ENCODE data around the gene DNM3. TPM values are rescaled to one million over a fixed set of nuclear protein-coding genes. Genes with fewer than 3 reads are reported as not detected.

Gene DNM3
- total RNA-seq, 1 experiment from 2014 or later, result 1.3 TPM

DNA sequence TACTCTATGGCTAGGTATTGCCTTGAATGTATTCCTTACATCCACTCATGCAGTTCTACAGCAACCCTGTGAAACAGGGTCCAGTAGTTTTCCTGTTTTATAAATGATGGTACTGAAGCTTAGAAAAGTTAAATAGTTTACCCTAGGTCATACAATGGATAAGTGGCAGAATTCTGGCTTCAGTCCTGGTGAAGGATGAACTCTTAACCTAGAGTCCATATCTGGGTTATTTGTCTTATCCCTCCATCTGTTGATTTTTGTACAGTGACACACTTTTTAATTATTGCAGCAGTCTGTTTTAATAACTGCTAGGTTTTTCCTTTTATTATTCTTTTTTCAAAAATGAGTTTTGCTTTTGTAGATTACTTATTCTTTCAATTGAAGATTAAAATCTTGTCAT lies 263.9 kb downstream of the DNM3 start:
- DNase-seq (ENCODE audit: low spot score), result no peak

DNA sequence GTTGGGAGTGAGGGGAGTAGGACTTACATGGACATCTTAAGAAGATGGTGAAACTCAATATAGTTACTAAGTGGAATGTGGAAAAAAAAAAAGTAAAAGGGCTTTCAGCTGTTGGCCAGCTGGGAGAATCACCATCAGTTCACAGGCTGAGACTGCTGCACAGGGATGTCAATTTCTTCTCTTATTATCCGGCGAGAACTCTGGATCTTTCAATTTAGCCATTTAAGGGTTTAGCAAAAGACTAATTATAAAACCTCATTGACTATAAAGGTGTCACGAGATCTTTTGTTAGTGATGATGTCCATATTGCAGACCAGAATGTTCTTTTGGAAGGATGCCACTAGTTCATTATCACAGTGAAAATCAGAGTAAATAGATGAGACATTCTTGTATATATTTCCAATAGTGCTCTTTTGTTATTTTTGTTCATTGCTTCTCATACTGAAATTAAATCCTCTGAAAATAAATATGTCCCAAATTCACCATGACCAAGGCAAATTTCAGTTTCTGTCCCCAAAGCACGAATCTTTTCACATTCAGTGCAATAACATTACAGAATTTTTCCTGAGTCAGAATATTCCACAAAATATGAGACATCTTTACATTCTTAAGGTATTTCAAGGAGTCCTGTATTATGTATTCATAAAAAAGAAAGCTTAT lies 266.1 kb downstream of the DNM3 start:
- DNase-seq (ENCODE audit: low spot score), result no peak

DNA sequence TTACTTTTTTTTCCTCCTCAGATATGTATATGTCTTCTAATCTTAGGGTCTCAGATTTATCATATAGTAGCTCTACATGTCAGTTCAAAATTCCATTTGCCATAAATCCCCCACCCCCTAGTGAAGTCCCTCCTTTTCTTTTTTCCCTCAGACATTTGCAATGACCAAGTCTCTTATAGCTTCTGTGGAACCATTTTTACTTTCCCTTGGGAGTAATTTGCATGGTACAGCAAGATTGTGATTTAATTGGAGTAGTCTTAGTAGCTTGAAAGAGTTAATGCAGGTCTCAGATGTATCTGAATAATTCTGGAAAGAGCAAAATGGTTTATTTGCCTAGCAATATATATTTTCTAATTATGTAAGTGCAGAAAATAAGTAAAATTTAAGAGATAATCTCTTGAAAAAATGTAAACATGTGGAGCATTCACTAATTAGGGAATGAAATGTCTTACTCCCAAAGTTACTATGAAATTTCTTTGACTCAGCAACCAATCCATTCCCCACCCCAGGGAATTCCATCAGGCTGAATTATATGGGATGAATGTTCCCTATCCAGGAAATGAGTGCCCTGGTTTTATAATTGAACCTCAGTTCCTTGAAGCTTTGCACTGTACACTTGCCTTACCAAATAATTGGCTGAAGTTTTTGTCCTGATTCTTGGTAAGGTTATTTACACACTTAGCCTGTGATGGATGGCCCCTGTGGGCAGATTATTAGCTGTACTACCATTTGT lies 267.0 kb downstream of the DNM3 start:
- no peak for DNase-seq (ENCODE audit: low spot score)

DNA sequence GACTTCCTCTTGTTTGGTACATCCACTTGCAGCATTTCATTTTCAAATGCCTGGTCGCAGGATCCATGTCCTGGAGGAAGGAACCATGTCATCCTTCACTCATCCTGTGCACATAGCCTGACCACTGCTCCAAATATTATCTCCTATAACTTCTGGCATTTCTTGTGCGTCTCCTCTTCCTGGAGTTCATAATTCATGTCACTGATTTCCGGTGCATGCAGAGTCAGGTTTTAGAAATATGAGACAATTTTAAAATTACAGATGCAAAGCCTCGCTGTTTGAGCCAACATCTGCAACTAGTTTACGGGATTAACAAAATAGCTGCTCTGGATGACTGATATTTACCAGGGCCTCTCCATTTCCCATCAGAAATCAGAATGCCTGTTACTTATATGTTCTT lies 268.1 kb downstream of the DNM3 start:
- DNase-seq (ENCODE audit: low spot score), result no peak

DNA sequence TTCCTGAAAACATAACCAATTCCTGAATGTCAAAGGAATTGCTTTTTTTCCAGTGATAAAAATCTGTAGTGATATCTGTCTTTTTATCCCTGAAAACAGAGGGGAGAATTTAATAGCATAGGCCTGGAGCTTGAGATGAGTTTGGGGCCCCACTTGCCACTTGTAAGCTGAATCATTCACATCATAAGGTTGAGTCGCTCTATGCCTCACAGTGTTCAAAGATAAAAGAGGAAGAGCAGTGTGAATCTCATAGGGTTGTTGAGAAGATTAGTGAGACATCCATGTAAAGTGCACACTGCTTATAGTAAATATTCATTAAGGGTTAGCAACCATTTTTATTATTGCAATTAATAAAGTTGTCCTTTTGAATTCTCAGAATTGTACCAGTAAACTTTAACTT lies 271.3 kb downstream of the DNM3 start:
- DNase-seq (ENCODE audit: low spot score), result no peak

DNA sequence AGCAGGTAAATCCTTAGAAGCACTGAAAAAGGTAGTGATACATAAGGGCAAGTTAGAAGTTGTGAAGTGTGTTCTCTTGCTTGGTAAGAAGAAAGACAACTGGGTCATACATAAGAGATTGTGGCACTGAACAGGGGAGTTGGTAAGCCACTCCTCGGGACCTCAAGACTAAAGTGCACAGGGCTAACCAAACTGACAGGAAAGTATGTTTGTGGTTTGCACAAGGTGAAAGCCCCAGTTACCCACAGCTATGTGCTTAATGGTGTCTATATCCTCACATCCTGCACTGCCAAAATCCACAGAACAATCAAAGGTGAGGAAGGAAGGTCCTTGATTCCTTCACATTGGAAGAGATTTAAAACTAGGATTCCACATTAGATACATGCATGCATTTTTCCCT lies 276.5 kb downstream of the DNM3 start:
- no peak for DNase-seq (ENCODE audit: low spot score)

DNA sequence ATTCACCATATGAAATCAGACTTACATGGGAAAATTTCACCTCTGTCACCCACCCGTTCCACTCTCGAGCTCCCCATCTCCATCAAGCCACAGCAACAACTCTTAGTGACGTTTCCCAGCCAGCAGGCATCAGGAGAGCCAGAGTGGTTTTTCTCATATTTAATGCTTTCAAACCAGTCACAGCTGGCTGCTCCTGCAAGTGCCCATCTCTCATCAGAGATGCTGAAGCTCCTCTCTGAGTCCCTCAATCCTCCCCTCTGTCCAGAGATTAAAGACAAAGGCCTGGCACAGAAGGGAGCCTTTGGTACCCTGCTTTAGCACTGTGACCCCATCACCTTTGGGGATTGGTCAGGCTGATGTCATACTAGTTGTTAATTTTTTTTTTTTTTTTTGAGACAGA lies 277.3 kb downstream of the DNM3 start:
- DNase-seq (ENCODE audit: low spot score), result no peak

DNA sequence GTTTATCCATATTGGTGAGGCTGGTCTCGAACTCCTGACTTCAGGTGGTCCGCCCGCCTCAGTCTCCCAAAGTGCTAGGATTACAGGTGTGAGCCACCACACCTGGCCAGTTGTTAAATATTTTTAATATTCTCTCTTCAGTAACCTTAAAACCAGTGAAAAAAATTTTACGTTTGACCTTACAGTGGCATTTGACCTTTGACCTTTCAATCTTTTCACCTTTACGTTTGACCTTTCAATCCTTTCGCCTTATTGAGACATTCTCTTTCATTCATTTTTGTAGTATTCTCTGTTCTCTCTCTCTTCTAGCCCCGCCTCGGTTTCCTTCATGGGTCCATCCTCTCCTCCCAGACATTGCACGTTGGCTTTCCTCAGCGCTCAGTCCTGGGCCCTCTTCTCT lies 277.9 kb downstream of the DNM3 start:
- DNase-seq (ENCODE audit: low spot score), result no peak

DNA sequence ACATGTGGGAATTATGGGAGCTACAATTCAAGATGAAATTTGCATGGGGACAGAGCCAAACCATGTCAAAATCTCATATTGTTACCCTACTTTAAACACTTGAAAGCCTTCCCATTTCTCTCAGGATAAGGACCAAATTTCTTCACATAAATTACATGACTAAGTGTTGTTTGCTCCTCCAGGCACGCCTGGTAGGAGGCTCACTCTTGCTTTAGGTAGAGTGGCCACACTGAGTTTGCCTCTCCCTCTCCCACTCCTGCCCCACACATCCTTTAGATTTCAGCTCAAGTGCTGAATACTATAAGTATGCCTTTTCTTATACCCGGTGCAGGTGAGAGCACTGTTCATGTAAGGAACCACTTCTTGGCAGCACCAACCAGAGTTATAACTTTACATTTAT lies 279.1 kb downstream of the DNM3 start:
- no peak for DNase-seq (ENCODE audit: low spot score)

DNA sequence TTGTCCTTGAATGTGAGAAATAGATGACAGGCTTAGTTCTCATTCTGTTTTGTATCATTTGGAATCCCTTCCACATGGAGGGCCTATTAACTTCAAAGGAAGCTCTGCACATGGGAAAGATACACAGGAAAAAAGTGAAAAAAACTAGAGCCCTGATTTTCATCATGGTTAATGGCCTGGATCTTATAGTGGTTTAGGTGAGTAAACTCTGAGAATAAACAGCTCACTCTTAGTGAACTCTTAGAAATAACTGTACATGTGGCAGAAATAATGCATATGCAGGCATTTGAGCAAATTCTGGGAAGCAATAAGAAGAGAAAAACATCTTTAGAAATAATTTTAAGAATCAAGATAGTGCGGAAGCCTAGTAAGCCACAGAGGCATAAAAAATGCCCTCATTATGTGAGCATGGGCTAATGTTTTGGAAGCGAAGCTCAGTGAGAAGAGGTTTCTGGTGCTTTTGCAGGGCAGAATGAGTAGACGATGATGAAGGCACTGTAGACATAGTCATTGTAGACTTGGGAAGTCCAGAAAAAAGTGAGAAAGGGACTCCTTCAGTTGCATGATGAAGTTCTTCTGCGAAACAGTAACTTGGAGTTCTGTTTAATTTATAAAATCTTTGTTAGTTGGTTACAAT lies 279.9 kb downstream of the DNM3 start:
- DNase-seq (ENCODE audit: low spot score), result no peak

DNA sequence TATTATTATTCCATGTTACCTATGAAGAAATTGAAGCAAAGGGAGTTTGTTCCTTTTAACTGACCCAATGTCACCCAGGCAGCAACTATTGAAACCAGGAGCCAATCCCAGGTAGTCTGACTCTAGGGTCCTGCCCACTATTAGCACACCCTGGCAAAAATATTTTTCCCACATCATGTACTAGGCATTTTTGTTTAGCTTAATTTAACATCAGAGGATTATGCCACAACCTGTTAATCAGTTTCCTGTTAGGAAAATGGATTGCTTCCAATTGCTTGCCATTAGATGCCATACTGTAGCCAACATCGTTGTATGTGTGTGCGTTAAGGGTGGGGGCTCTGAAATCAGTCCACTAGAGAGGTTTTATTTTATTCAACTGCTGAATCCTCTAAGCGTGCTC lies 281.1 kb downstream of the DNM3 start:
- DNase-seq (ENCODE audit: low spot score), result no peak

DNA sequence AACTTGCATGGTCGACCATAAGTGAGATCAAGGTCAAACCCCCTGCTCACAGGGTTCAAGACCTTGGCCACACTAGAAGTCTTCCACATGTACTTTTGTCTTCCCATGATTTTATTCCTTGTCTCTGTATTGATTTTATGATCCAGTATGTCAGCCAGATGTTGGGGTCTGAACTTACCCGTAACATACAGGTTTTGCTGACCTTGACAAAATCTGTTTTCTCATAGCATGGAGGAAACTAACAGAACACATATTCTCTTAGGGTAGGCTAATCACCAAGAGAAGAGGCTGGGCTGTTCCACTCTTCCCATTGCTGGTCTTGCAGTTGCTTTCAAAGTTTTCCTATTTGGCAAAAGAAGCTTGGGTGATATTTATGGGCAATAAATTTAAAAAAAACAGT lies 284.0 kb downstream of the DNM3 start:
- no peak for DNase-seq (ENCODE audit: low spot score)

DNA sequence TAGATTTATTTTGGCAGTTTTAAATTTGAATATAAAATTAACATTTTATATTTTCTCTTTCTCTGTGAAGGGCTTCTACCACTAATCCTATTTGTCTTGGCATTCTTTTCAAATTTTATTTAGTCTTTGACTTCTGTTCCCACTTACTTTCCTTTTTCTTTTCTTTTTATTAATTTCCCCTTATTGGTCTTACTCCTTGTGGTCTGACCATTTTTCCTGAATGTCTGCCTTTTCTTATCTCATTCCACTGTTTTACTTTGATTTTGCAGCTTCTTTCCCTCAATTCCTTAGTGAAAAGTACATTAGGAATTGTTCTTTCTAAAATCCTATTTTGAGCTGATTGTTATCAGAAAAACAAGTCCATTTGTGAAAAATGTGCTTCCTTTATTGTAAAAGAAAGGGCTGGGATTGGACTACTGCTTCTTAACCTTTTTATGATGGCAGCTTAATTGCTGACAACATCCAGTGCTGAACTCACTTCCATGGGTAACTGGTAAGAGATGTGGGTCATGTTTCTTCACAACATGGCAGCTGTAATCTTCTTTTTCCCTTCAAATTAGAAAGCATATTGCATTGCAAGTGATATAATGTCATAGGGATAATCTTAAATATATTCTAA lies 284.6 kb downstream of the DNM3 start:
- no peak for DNase-seq (ENCODE audit: low spot score)

DNA sequence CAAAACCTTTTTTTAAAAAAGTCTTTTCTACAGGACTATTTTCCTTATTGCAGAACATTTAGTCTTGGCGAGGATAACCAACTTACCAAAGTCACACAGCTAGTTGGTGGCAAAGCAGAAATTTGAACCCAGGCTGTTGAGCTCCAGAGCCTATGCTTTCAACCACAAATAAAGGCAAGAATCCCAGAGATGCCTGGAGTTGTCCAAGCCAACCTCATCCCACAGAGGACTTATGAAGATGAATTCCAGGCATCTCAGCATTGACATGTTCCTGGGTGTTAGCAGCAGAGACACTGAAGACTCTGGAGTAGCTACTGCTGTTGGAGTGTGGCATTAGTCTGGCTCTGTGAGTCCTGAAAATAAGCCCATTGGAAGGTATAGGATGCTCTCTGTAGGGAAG lies 291.5 kb downstream of the DNM3 start:
- DNase-seq (ENCODE audit: low spot score), result no peak

DNA sequence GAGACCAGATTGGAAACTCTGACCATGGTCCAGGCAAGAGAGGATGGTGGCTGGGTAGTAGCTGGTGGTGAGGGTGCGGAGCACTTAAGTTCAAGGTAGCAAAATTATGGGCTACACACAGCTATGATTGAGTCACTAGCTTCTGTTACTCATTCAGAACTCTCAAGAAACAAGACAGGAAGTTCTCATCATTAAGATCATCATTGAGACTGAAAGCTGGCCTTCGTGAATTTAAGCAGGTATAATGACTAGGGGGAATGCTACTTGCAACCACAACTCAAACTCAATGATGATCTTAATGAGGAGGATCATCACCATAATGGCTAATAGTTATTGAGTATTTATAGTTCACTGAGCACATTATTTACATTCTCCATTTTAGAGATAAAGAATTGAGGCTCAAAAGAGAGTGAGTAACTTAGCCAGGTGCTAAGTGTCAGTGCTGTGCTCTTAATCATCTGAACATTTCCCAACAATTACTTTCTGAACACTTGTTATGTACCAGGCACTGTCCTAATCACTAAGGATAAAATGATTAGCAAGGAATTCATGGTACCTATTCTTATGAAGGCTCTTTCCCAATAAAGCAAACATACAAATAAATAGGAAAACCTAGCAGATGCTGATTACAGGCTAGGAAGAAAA lies 292.9 kb downstream of the DNM3 start:
- no peak for DNase-seq (ENCODE audit: low spot score)

DNA sequence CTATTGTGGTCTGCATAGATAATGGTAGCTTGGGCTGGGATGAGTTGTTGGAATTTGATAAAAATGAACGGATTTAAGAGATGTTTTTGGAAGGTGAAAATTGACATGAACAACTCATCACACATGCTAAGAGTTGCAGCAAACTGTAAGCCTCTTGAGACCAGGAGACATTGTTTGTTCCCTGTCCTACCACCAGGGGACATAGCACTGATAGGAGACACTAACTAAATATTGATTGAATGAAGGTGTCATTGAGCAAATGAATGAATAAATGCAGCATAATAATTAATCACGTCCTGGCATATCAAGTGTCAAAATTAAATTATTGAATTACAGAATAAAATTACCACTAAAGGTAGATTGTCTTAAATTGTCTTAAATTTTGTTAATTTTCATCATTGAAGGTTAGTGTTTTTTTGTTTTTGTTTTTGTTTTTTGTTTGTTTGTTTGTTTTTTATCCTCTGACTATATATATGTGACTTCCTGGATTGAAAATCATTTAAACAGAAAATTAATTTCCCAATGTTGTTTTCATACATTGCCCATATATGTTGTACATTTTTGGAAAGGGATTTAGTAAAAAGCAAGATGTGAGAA lies 293.9 kb downstream of the DNM3 start:
- no peak for DNase-seq (ENCODE audit: low spot score)

DNA sequence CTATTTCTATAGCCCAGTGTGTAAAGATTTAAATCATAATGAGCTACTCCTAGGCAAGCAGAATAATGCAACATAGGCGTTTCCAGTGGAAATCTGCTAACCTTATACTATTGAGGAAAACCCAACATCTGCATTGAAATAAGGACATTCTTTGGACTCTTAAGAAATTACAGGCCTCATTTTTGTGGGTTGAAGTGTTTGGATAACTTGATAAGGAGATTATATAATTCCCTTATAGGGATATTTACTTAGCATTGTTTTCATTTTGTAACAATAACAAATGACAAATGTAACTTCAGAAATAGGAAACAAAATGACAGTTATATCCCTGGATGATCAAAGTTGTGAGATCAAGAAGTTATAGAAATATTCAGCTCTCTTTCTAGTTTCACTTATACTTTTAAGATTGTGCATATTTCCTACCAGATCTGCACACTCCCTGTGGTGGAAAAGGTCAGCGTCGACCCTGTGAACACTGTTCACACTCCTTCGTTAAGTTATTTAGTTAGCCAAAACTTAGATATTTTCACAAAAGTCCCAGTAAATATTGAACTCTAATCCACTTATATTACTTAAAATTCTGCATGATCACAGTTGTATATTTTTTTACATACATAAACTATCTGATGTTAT lies 294.8 kb downstream of the DNM3 start:
- DNase-seq (ENCODE audit: low spot score), result peak; percentile 66

DNA sequence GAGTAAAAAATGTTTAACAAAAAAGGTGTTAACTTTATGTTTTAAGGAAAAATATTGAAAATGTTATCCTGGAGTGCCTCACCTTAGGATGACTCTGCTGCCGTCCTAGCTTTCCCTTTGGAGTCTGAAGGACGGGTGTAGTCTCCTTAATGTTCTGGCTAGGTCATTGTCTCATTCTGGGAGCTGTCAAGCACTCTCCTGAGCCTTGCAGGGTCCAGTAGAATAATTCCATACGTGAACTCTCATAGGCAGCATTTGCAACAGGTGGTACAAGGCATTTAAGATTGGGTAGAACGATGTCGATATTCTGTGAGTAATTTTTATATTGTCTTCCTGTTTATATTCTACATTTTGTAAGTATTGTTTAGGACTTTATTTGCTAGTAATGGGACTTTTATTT lies 295.6 kb downstream of the DNM3 start:
- DNase-seq (ENCODE audit: low spot score), result no peak

DNA sequence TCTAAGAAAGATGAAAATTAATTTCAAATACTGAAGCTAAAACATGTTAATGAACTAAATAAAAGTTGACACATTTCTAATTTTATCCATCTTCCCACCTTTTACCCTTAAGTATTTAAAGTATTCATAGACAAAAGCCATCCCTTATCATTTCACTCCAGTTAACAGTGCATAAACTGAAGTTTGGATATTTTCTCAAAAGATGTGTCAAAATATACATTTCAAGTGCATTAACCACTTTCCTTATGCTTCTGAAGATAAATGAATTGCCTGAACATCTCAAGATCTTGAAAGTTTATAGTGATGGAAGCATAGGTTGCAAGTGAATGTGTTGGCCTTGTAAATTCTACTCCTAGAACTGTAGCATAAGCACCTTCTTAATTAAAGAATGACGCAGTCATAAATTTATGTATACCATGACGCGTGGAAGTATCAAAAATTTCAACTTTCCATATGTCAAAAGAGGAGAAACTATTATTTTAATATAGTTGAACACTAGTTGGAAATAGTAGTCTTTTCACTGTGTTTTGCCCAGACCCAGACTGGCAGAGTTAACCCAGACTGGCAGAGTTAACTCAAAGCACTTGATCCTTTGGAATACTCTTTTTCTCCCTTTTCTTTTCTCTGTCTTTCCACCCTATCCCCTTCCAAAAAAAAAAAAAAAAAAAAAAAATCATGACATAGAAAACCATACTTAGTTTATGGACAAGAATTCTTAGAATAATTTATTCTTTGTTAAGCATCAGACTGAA lies 296.6 kb downstream of the DNM3 start:
- DNase-seq (ENCODE audit: low spot score), result no peak

DNA sequence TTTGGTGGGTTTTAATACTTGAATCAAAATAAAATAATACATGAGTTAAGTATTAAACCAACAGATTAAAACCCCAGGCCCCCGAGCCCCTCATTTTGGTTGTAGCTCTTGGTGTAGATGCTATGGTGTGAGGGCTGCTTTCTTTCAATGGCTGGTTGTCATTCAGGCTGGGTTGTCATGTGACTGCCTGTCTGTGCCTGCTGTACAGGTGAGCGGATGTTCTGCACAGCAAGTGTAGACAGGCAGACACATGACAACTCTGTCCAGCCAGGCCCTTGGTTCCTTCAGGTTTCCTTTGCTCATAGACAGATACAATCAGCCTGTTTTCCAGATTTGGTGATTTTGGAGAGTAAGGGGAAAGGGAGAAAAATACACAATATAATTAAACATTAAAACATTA lies 297.3 kb downstream of the DNM3 start:
- no peak for DNase-seq (ENCODE audit: low spot score)

DNA sequence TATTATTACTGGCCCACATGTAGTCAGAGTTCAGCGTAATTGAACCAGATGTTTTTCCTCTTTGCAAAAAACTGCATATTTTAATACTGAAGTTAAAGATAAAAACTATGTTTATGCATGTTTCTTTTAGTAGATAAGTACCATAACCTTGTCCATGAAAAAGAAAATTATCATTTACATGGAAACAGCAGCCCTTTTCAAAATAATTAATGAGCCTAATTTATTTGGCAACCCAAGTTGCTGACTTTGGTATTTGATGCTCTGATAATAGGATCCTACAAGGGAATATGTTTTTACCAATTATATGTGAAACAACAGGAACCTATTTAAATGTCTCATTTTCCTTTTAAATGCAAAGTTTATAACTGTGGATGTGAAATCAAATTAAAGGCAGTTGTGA lies 297.9 kb downstream of the DNM3 start:
- DNase-seq (ENCODE audit: low spot score), result no peak
